Measurements from ENCODE around the gene SUMO3.
A peak's percentile ranks its signal among the peaks of the same experiment; 100 is the strongest.
"Not testable (repeated sequence)": the region's sequence is repeated elsewhere in the genome, so short reads cannot be mapped to it uniquely, and the experiment has no call there.

Gene SUMO3

GRCh38 chr21:44846485-44847260 lies 28.8 kb upstream of the SUMO3 start:
- DNase-seq (ENCODE audit: low spot score), result peak; percentile 27

DNA sequence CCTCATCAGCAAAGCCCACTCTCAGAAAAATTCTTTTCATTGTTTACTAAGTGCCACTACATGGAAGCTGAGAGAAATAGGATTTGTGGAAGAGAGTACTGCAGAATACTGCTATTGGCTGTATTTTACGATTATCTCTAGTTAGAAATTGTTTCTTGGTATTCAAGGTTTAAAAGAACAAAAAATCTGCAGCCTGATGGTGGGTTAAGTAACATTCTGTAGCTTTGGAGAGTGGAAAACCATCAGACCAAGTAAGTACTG lies 28.3 kb upstream of the SUMO3 start:
- no peak for DNase-seq (ENCODE audit: low spot score)

- peak; percentile 54 for DNase-seq (ENCODE audit: low spot score)
These were observed 27.8 kb upstream of the SUMO3 start for GRCh38 chr21:44845418-44846223.

DNA sequence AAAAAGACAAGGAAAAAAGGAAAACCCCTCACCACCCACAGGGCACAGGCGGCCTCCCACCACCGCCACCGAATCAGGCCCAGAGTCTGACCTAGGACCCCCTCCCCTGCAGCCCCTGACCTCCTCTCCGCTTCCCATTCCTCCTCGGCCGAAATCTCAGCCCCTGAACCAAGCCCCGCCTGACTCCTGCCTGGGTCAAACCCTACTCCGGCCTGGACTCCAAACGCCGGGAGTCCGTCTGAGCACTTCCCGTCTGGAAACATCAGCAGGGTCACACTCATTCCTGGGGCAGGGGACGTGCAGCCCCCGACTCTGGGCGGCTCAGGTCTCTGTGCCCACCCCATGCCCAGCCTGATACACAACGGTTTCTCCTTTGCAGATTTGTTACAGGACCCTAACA lies 26.4 kb upstream of the SUMO3 start:
- no peak for DNase-seq (ENCODE audit: low spot score)

DNA sequence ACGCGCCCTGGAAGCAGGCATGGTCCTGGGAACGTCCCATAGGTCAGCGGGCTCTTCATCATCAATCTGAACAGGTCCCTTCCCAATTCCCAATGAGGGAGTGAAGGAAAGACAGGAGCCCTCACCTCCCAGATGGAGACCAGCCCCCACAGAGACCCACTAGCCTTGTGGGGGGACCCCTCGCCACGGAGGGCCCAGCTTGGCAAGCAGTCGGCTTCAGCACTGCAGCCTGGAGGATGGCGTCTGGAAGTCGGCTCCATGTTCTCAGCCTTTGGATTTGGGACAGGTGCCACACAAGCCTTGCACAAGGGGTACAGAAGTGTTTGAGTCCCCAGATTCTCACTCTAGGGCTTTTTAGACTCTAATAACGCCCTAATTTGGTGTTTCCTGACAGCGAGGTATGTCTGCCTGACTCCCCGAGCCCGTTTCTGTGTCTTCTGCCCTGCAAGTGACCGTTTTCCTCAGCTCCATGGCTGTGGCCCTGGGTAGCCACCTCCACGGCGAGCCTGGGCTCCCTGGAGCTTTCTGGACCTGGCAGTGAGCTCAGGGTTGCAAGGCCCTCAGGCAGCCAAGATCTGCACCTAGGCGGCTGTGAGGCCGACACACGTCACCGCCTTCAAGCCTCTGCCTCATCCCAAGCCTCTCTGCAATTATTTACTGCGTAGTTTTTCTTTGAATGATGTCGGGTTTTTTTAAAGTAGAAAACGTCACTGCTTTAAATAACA lies 25.0 kb upstream of the SUMO3 start:
- no peak for DNase-seq (ENCODE audit: low spot score)

DNA sequence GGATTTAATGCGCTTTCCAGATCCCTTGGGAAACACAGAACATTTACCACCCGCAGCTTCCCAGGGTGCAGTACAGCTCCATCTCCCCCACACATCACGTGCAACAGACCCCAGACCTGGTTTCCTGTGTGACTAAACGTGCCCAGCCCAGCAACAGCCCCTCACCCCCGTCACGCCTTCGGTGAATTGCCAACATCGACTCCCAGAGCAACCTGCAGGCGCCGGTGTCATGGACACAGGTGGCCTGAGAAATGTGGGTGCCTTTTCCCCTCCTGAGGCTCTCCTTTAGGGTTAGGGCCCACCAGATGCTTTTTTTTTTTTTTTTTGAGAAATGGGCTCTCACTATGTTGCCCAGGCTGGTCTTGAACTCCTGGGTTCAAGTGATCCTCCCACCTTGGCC lies 24.2 kb upstream of the SUMO3 start:
- DNase-seq (ENCODE audit: low spot score), result no peak

DNA sequence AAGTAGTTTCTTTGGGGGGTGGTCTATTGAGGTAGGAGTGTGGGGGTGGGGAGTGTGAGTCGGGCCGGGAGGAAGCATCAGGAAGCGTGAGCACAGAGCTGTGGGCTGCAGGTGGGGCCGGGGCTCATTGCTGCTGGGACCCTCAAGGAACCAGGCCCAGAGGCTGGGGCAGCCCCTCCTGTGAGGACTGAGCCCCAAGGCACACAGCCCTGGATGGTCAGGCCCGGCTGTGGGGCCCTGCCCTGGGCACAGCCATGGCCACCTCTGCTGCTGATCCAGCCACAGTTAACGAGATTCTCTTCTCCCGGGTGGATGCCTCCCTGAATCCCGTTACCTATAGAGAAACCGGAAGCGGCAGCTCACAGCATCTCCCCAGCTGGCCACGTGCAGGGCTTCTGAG lies 22.9 kb upstream of the SUMO3 start:
- DNase-seq (ENCODE audit: low spot score), result no peak

DNA sequence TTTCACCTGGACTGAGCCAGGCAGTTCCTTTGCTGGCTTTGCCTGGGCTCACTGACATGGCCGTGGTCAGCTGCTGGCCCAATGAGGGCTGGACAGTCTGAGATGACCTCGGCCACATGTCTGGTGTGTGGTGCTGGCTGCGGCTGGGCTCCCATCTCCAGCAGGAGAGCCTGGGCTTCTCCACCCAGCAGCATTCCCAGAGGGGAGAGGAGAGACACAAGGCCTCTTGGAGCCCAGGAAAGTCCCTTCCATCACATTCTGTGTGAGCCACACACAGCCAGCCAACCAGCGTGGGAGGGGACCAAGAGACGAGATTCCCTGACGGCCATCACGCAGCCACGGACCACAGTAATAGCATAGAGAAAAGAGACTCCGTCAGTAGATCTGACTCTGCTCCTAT lies 21.1 kb upstream of the SUMO3 start:
- no peak for DNase-seq (ENCODE audit: low spot score)

DNA sequence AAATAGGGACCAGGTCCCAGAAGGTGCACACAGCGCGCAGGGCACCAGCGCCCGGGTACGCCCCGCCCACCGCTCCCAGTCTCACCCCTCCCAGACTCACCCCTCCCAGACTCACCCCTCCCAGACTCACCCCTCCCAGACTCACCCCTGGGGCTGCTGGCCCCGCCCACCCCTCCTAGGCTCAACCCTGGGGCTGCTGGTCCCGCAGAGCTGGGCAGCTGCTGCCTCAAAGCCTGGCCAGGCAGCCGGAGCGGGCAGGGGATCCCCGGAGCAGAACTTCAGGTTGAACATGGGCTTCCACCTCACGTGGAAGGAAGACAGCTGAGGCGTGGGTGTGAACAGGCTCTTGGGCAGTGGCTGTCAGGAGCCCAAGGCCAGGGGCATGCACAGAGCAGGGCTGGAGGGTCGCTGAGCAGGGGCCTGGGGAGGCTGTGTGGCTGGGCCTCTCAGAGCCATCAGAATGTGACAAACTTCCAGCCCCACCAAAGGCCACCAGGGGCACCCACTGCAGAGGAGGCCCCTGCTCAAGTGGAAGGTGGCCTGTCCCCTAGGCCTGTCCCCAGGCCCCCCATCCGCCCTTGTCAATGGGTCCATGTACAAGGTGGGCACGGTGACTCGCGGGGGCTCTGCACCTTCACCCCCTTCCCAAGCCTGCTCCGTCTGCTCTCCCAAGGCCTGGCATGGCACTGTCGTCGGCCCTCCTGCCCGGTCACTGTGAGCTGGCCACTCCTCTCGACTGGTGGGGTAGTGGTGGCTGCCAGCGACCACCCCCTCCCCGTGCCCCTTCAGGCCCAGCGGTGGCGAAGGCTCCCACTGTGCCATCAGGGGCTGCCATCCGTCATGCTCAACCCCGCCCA lies 20.4 kb upstream of the SUMO3 start:
- no peak for DNase-seq (ENCODE audit: low spot score)

DNA sequence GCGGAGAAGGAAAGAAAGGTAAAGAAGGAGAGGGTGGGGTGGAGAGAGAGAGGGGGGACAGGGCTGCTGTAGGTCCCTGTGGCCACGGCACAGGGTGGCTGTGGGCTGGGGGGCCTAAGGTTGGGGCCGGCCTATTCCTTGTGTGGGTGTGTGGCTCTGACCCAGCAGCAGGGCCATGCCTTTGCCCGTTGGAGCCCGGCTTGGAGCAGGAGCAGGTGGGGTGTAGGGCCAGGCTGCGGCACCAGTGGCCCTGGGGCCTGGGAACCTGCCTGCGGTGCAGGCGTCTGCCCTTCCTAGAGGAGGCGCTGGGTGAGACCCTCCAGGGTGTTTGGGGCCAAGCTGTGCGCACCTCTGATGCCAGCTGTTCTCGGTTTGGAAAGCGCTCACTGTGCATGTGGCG lies 19.7 kb upstream of the SUMO3 start:
- DNase-seq (ENCODE audit: low spot score), result no peak

- no peak for DNase-seq (ENCODE audit: low spot score)
These were observed 19.0 kb upstream of the SUMO3 start for GRCh38 chr21:44836666-44837471.

GRCh38 chr21:44836349-44836665 lies 18.4 kb upstream of the SUMO3 start:
- no peak for DNase-seq (ENCODE audit: low spot score)

GRCh38 chr21:44835647-44835973 lies 17.7 kb upstream of the SUMO3 start:
- DNase-seq (ENCODE audit: low spot score), result no peak

DNA sequence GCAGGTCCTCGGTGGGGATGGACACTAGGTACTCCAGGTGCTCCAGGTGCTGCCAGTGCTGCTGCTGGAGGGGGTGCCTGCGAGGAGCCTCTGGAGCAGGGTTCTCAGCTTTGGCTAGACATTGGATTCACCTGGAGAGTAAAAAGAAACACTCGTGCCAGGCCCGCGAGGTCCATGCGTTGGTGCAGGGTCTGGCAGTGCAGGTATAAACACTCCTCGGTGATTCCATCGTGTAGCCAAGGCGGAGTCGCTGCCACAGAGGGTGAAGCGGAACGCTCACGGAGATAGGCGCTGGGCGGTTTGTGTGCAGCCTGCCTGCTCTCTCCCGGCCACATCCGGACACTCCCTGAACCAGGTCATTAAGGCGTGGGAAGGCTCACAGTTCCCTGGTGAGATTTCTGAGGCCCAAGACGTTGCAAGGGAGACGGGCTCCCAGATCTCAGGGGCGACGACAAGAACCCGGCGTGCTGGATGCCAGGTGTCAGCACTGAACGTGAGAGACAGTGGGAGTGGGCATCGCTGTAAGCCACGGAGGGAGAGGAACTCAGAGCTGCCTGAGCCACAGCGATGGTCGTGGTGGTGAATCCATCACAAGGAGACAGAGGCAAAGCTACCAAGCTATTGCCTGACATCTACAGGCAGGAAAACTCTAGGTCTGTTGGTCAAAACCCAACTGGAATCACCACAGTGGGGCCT lies 17.2 kb upstream of the SUMO3 start:
- no peak for DNase-seq (ENCODE audit: low spot score)

- DNase-seq (ENCODE audit: low spot score), result no peak
These were observed 16.5 kb upstream of the SUMO3 start for GRCh38 chr21:44834231-44834950.

- no peak for DNase-seq (ENCODE audit: low spot score)
These were observed 15.8 kb upstream of the SUMO3 start for GRCh38 chr21:44833663-44834062.

DNA sequence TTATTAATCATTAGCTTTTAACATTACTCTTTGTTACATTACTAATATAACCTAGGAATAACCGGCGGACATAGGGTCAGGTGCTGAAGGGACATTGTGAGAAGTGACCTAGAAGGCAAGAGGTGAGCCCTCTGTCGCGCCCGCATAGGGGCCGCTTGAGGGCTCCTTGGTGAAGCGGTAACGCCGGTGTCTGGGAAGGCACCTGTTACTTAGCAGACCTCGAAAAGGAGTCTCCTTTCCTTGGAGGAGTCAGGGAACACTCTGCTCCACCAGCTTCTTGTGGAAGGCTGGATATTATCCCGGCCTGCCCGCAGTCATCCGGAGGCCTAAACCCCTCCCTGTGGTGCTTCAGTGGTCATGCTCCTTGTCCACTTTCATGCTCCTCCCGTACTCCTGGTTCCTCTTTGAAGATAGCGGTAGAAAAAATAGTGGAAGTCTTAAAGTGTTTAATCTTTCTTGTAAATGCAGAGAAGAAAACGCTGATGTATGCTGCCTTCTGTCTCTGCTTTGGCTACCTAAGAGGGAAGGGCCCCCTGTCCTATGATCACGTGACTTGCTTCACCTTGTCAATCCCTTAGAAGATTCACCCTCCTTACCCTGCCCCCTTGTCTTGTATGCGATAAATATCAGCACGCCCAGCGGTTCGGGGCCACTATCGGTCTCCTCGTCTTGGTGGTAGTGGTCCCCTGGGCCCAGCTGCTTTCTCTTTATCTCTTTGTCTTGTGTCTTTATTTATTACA lies 14.8 kb upstream of the SUMO3 start:
- not testable (repeated sequence) for DNase-seq (ENCODE audit: low spot score)

DNA sequence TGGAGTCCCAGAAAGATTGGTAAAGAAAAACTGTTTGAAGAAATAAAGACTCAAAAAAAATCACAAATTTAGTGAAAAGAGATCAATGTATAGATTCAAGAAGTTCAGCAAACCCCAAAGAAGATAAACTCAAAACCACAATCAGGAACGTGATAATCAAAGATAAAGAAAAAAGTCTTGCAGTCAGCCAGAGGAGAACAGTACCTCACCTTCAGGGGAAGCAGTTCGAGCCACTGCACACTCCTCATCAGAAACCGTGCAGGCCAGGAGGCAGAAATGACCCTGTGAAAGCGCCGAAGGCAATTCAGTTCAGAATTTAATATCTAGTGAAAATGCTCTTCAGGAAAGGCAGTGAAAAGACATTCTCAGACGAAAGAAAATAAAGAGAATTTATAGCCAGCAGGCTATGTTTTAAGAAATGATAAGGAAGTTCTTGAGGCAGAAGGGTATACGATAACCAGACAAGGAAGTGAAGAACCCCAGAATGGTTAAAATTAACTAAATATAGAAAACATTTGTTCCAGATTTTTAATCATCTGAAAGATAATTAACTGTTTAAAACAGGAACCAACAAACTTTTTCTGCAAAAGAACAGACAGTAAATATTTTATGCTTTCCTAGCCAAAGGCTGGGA lies 13.5 kb upstream of the SUMO3 start:
- no peak for DNase-seq (ENCODE audit: low spot score)

GRCh38 chr21:44829507-44830092 lies 11.7 kb upstream of the SUMO3 start:
- no peak for DNase-seq (ENCODE audit: low spot score)
